Kidney (tissue), 14 donors: ENCODE measurements around the gene SMIM29. TPM values are rescaled to one million over a fixed set of nuclear protein-coding genes. Genes with fewer than 3 reads are reported as not detected.
A peak's percentile ranks its signal among the peaks of the same experiment; 100 is the strongest.

Experiments used
- DNase-seq, 5 donors: peaks; one replicate each; pipeline ENCODE4 v3.0.0-alpha.2; 2013 to 2020
- FAIRE-seq: peaks from 2 replicates; lab custom pipeline; 2012; peaks lifted over from hg19 to GRCh38; lab: Jason Lieb, UNC
- H3K27ac ChIP-seq, 2 donors: one replicate each; pipeline ENCODE4 v1.7.0; 2013; ENCODE audit warnings: low read depth in 2 of 2, low read length in 2 of 2, inconsistent platforms in 1 of 2
- H3K27me3 ChIP-seq: one replicate; pipeline ENCODE4 v1.7.1; 2013; ENCODE audit warnings: low read length, inconsistent platforms; ENCODE audit not compliant: control insufficient read depth, insufficient read depth
- H3K36me3 ChIP-seq, 3 donors: one replicate each; pipeline versions ENCODE4 v1.7.0 to v1.7.1; 2013; ENCODE audit warnings: low read length in 3 of 3, control low read depth in 1 of 3, inconsistent platforms in 1 of 3; ENCODE audit not compliant: insufficient read depth in 3 of 3, control insufficient read depth in 2 of 3
- H3K4me1 ChIP-seq, 3 donors: one replicate each; pipeline versions ENCODE4 v1.7.0 to v1.7.1; 2013; ENCODE audit warnings: low read length in 3 of 3, inconsistent platforms in 1 of 3, low read depth in 1 of 3; ENCODE audit not compliant: control insufficient read depth in 2 of 3, insufficient read depth in 2 of 3
- H3K4me3 ChIP-seq, 3 donors: one replicate each; pipeline versions ENCODE4 v1.7.0 to v1.8.1; 2013; ENCODE audit warnings: low read length in 3 of 3, control low read depth in 1 of 3, inconsistent platforms in 1 of 3
- H3K9ac ChIP-seq, 3 donors: one replicate each; pipeline versions ENCODE4 v1.7.0 to v1.7.1; 2013; ENCODE audit warnings: low read length in 3 of 3, control low read depth in 1 of 3, inconsistent platforms in 1 of 3
- H3K9me3 ChIP-seq, 3 donors: one replicate each; pipeline versions ENCODE4 v1.7.0 to v1.7.1; 2013; ENCODE audit warnings: low read length in 3 of 3, control low read depth in 1 of 3, inconsistent platforms in 1 of 3; ENCODE audit not compliant: control insufficient read depth in 2 of 3, insufficient read depth in 1 of 3
- CTCF ChIP-seq: IDR thresholded peaks from 3 replicates; pipeline ENCODE4 v1.5.1; 2012; ENCODE audit warnings: mild to moderate bottlenecking, moderate library complexity, borderline replicate concordance; ENCODE audit not compliant: insufficient read depth; ENCODE audit errors: extremely low read depth
- intact Hi-C: fragments of 100-400 bp; cut with DNase I; formaldehyde crosslinking; loops from one replicate; pipeline ENCODE4 v1.11.1; 2022
- polyA plus RNA-seq: library from polyadenylated mRNA; stranded (reverse); fragments of 350-450 nt; fragmentation: Illumina TruSeq; extraction: RNeasy Lipid Tissue Mini Kit (QIAGEN cat#74804); gene quantifications from one replicate; pipeline ENCODE4 v1.2.3, GENCODE V29; 2014; ENCODE audit warnings: low read depth, low replicate concordance; ENCODE audit not compliant: insufficient read depth
- total RNA-seq: library from RNA; stranded (reverse); fragmentation: NEBNext Ultra II Directional; extraction: Animal tissue kit (Norgen Biotek cat#: 25700); gene quantifications from one replicate; pipeline ENCODE4 v1.2.1, GENCODE V29; 2021
- donor health status: control.
- donor health status: control.
- donor health status: control.
- donor health status: control.
- donor health status: control.
- donor health status: DM: yes; HTN: yes; CAD: no.
- donor health status: Normal renal cell carcinoma (clear cell type).

SMIM29 gene
- total and polyA plus RNA-seq, 2 donors from 2014 or later, result 22.6 to 53.5 TPM

- Histone ChIP-seq H3K36me3 (no peaks in the 10 kb centered on the region), H3K27me3 (no peaks in the 10 kb centered on the region), H3K9ac (no peak overlapping the region), H3K9me3 (no peaks in the 10 kb centered on the region), H3K4me3 (no peak overlapping the region), H3K27ac (no peak overlapping the region), H3K4me1 (no peaks in the 10 kb centered on the region)
- peak in 1 of 5 donors; percentile 36 for DNase-seq
- FAIRE-seq, result no peak
- TF ChIP-seq CTCF, result no peak
- intact Hi-C loops, result no loop called here
These were observed 43.3 kb downstream of the SMIM29 start for GRCh38 chr6:34205466-34205865.

- intact Hi-C loops, result no loop called here
- no peaks in the 10 kb centered on the region for H3K9me3 ChIP-seq
- no peaks in the 10 kb centered on the region for H3K27me3 ChIP-seq
- DNase-seq, result peak in 1 of 5 donors; percentile 5
- no peak overlapping the region for H3K9ac ChIP-seq
- FAIRE-seq, result no peak
- H3K4me3 ChIP-seq, result no peak overlapping the region
- H3K27ac ChIP-seq, result no peak overlapping the region
- H3K36me3 ChIP-seq, result no peaks in the 10 kb centered on the region
- no peaks in the 10 kb centered on the region for H3K4me1 ChIP-seq
- TF ChIP-seq CTCF, result no peak
These were observed 44.1 kb downstream of the SMIM29 start for GRCh38 chr6:34204693-34205092.

GRCh38 chr6:34202329-34203201 is 46.2 kb downstream of the SMIM29 start:
- Histone ChIP-seq H3K9me3 (no peaks in the 10 kb centered on the region), H3K4me1 (no peaks in the 10 kb centered on the region), H3K4me3 (no peak overlapping the region), H3K27ac (no peak overlapping the region), H3K9ac (no peak overlapping the region), H3K36me3 (no peaks in the 10 kb centered on the region), H3K27me3 (no peaks in the 10 kb centered on the region)
- intact Hi-C loops, result no loop called here
- FAIRE-seq (no peak), DNase-seq (peak in 1 of 5 donors; percentile 60)
- no peak for TF ChIP-seq CTCF
